Measurements from ENCODE around the gene AGAP5.

DNA sequence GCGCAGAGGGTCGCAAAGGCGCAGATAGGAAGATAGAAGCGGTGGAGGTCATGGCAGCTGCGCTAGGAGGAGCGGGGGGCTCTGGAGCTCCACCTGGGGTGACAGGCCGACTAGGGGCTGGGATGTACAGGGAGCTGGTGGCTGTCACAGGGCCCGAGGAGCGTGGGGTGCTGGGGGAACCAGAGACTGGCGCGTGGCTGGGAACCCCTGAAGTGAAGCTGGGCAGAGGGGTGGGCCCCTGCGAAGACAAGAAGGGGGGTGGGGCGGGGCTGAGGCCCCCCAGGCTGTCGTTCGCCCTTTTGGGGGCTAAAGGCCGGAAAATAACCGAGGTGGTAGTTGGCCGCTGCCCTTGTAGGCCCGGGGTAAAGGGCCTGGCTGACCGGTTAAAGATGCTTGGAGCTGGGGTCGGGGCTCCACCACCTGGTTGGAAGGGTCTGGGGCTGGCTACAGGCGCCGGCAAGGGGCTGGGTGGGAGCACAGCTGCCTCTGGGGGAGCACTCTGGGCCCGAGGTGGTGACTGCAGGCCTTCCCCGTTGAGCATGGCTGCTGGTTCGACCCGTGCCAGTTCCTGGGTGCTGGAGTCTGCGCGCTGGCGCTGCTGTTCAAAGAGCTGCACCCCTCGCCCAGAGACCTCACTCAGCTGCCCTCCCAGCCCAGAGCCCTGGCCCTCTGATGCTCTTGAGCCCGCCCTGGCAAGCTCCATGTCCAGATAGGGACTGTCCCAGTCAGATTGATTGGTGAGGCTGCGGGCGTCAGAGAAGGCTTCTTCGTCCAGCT, 49.8 kb downstream of the AGAP5 start:
- no peak for TF ChIP-seq POLR2AphosphoS5 (IDR thresholded peaks at IDR 0.05; ENCODE audit: low read depth, low read length)
- no peak for TF ChIP-seq TAF1 (IDR thresholded peaks at IDR 0.05; ENCODE audit: borderline replicate concordance, insufficient read depth, low read length)
- no peak for TF ChIP-seq SIN3A (IDR thresholded peaks at IDR 0.05; ENCODE audit: borderline replicate concordance, insufficient read depth, low read length)

Data from PFSK-1 (cell line).